Tibial nerve (tissue), 4 donors: ENCODE results near the gene TSHZ2. TPM values are rescaled to one million over a fixed set of nuclear protein-coding genes. Genes with fewer than 3 reads are reported as not detected.

Experiments
- DNase-seq, 2 donors: peaks; one replicate each; pipeline ENCODE4 v3.0.0-alpha.2; 2019; ENCODE audit warnings: low spot score in 2 of 2
- H3K27ac ChIP-seq, 4 donors: fragments of 200-600 bp; sonication (generic) in 3 of 4; one replicate each; pipeline ENCODE4 v1.5.1; 2017 to 2019; ENCODE audit warnings: mild to moderate bottlenecking in 1 of 4
- H3K27me3 ChIP-seq, 2 donors: fragments of 200-600 bp; sonication (generic) in 1 of 2; one replicate each; pipeline versions ENCODE4 v1.5.1 to v1.6.0; 2017 to 2019
- H3K36me3 ChIP-seq, 3 donors: fragments of 200-600 bp; sonication (generic); one replicate each; pipeline ENCODE4 v1.5.1; 2018 to 2019
- H3K4me1 ChIP-seq, 4 donors: fragments of 200-600 bp; sonication (generic) in 3 of 4; one replicate each; pipeline ENCODE4 v1.5.1; 2017 to 2019
- H3K4me3 ChIP-seq, 4 donors: fragments of 200-600 bp; sonication (generic) in 3 of 4; one replicate each; pipeline ENCODE4 v1.5.1; 2017 to 2019; ENCODE audit warnings: mild to moderate bottlenecking in 1 of 4, moderate library complexity in 1 of 4
- H3K9me3 ChIP-seq, 4 donors: fragments of 200-600 bp; sonication (generic) in 3 of 4; one replicate each; pipeline ENCODE4 v1.5.1; 2017 to 2019
- CTCF ChIP-seq, 5 experiments: fragments of 200-600 bp in 3 of 5; fragments of 450-650 bp in 2 of 5; sonication (generic) in 3 of 5; IDR thresholded peaks; one replicate each; pipeline ENCODE4 v1.5.1; 2016 to 2019; ENCODE audit warnings: antibody characterized with exemption in 5 of 5, mild to moderate bottlenecking in 3 of 5, moderate library complexity in 2 of 5
- EP300 ChIP-seq, 2 donors: sonication (generic); formaldehyde crosslinking; IDR thresholded peaks; one replicate each; pipeline ENCODE4 v1.6.1; 2017; ENCODE audit warnings: antibody characterized with exemption in 2 of 2, mild to moderate bottlenecking in 1 of 2
- POLR2A ChIP-seq, 2 donors: fragments of 450-650 bp; IDR thresholded peaks; one replicate each; pipeline ENCODE4 v1.6.1; 2017; ENCODE audit warnings: antibody characterized with exemption in 2 of 2, mild to moderate bottlenecking in 2 of 2, moderate library complexity in 2 of 2
- WGBS, 2 donors: methylation state at CpG; one replicate each; pipeline ENCODE4 v1.1.5; 2018; 5-methylcytosine and 5-hydroxymethylcytosine counted together
- total RNA-seq, 4 donors: library from RNA; depleted of rRNA; stranded (reverse); fragments of >200 nt; gene quantifications; one replicate each; pipeline ENCODE4 v1.1.0, GENCODE V29; 2016

Gene TSHZ2
- total RNA-seq, 4 donors from 2014 or later: 20.9 to 33.7 (median 25.1) TPM

- DNase-seq: no peak
These were observed 255.4 kb downstream of the TSHZ2 start for GRCh38 chr20:53227523-53227922.

GRCh38 chr20:53231061-53231460 lies 258.9 kb downstream of the TSHZ2 start:
- Histone ChIP-seq H3K27ac (no peak overlapping the region), H3K9me3 (no peaks in the 10 kb centered on the region), H3K4me3 (no peak overlapping the region), H3K27me3 (no peaks in the 10 kb centered on the region), H3K36me3 (no peaks in the 10 kb centered on the region), H3K4me1 (no peaks in the 10 kb centered on the region)
- no peak for DNase-seq
- 64 to 69% methylated on average over 3 of the region's 3 CpGs for WGBS, 2 donors
- TF ChIP-seq EP300 (IDR thresholded peaks at IDR 0.05) (no peak), POLR2A (IDR thresholded peaks at IDR 0.05) (no peak), CTCF (IDR thresholded peaks at IDR 0.05) (no peak)

More at GRCh38 chr20:53227523-53227922, 255.4 kb downstream of the TSHZ2 start:
- H3K27me3 ChIP-seq: no peaks in the 10 kb centered on the region
- no peaks in the 10 kb centered on the region for H3K36me3 ChIP-seq
- H3K4me3 ChIP-seq: no peak overlapping the region
- H3K9me3 ChIP-seq: no peaks in the 10 kb centered on the region
- no peak overlapping the region for H3K27ac ChIP-seq
- TF ChIP-seq CTCF (IDR thresholded peaks at IDR 0.05) (no peak), POLR2A (IDR thresholded peaks at IDR 0.05) (no peak), EP300 (IDR thresholded peaks at IDR 0.05) (no peak)
- WGBS, 2 donors: 67 to 77% methylated on average over 3 of the region's 3 CpGs
- no peaks in the 10 kb centered on the region for H3K4me1 ChIP-seq

- TF ChIP-seq CTCF (IDR thresholded peaks at IDR 0.05) (no peak), EP300 (IDR thresholded peaks at IDR 0.05) (no peak), POLR2A (IDR thresholded peaks at IDR 0.05) (no peak)
- Histone ChIP-seq H3K36me3 (no peaks in the 10 kb centered on the region), H3K9me3 (no peaks in the 10 kb centered on the region), H3K4me1 (no peaks in the 10 kb centered on the region), H3K27ac (no peak overlapping the region), H3K27me3 (no peaks in the 10 kb centered on the region), H3K4me3 (no peak overlapping the region)
- no peak for DNase-seq
- WGBS, 2 donors: 76 to 77% methylated on average over 8 of the region's 8 CpGs
These were observed 265.3 kb downstream of the TSHZ2 start for GRCh38 chr20:53237461-53237860.

- WGBS, 2 donors: 27 to 30% methylated on average over 3 of the region's 3 CpGs
These were observed 266.0 kb downstream of the TSHZ2 start for GRCh38 chr20:53238121-53238660.

GRCh38 chr20:53243152-53243551 lies 271.0 kb downstream of the TSHZ2 start:
- 96% methylated on average over 3 of the region's 3 CpGs for WGBS, 2 donors
- Histone ChIP-seq H3K9me3 (no peaks in the 10 kb centered on the region), H3K27ac (no peak overlapping the region), H3K4me3 (no peak overlapping the region), H3K4me1 (no peaks in the 10 kb centered on the region), H3K36me3 (no peaks in the 10 kb centered on the region), H3K27me3 (no peaks in the 10 kb centered on the region)
- TF ChIP-seq CTCF (IDR thresholded peaks at IDR 0.05): no peak
- TF ChIP-seq EP300 (IDR thresholded peaks at IDR 0.05): no peak
- TF ChIP-seq POLR2A (IDR thresholded peaks at IDR 0.05): no peak
- DNase-seq: no peak

More at GRCh38 chr20:53238121-53238660, 266.0 kb downstream of the TSHZ2 start:
- no peaks in the 10 kb centered on the region for H3K36me3 ChIP-seq
- H3K9me3 ChIP-seq: no peaks in the 10 kb centered on the region
- no peaks in the 10 kb centered on the region for H3K27me3 ChIP-seq
- H3K4me1 ChIP-seq: no peaks in the 10 kb centered on the region
- no peak for DNase-seq
- no peak overlapping the region for H3K27ac ChIP-seq
- TF ChIP-seq EP300 (IDR thresholded peaks at IDR 0.05) (no peak), CTCF (IDR thresholded peaks at IDR 0.05) (no peak), POLR2A (IDR thresholded peaks at IDR 0.05) (no peak)
- no peak overlapping the region for H3K4me3 ChIP-seq
